HG02678 (cell line): ENCODE measurements around the gene TBXAS1.

ENCODE experiments used
- ATAC-seq: cut with Tn5 transposase; IDR thresholded peaks from one replicate; pipeline ENCODE4 v1.9.1; 2021; ENCODE audit warnings: mild to moderate bottlenecking, moderate library complexity; ENCODE audit not compliant: unreplicated experiment

Gene TBXAS1

GRCh38 chr7:140060243-140060630 is 231.2 kb downstream of the TBXAS1 start:
- no peak for ATAC-seq

GRCh38 chr7:140060788-140061606 is 231.9 kb downstream of the TBXAS1 start:
- no peak for ATAC-seq

GRCh38 chr7:140061607-140061930 is 232.5 kb downstream of the TBXAS1 start:
- no peak for ATAC-seq

GRCh38 chr7:140062118-140062527 is 233.1 kb downstream of the TBXAS1 start:
- ATAC-seq, result peak; percentile 29

- ATAC-seq, result peak; percentile 86
Observed at GRCh38 chr7:140062528-140063299, 233.7 kb downstream of the TBXAS1 start, which contains the start of gene PARP12. Gene PARP12 (minus strand): TSS chr7:140062951. CDS start chr7:140062847, 104 bp downstream.

GRCh38 chr7:140067052-140067451 is 238.0 kb downstream of the TBXAS1 start:
- no peak for ATAC-seq

- ATAC-seq, result no peak
Observed at GRCh38 chr7:140068033-140068432, 239.0 kb downstream of the TBXAS1 start.

GRCh38 chr7:140069298-140069949 is 240.4 kb downstream of the TBXAS1 start:
- ATAC-seq, result no peak
